Calu3 (cell line): ENCODE results near the gene AP2S1. TPM values are rescaled to one million over a fixed set of nuclear protein-coding genes. Genes with fewer than 3 reads are reported as not detected.

ENCODE experiments used
- BruUV-seq: library from RNA; stranded (reverse); fragments of 400-500 nt; replicated peaks from 2 replicates; lab custom pipeline; 2021; lab: Mats Ljungman, UMichigan
- CTCF ChIA-PET: fragments of 300-600 bp; sonication (Branson Sonifier 250); formaldehyde crosslinking; loops from one replicate; lab custom pipeline; 2022; ENCODE audit warnings: antibody characterized with exemption; lab: Charles Lee
- DNase-seq: peaks from one replicate; pipeline ENCODE4 v3.0.0; 2022
- H3K27ac Mint-ChIP-seq: one replicate; pipeline ENCODE4 v1.8.0; 2022; ENCODE audit warnings: mixed read lengths; ENCODE audit not compliant: unreplicated experiment
- H3K27me3 Mint-ChIP-seq: one replicate; pipeline ENCODE4 v1.8.0; 2022; ENCODE audit warnings: mixed read lengths; ENCODE audit not compliant: unreplicated experiment
- H3K36me3 Mint-ChIP-seq: one replicate; pipeline ENCODE4 v1.8.0; 2022; ENCODE audit warnings: mild to moderate bottlenecking, moderate library complexity, mixed read lengths; ENCODE audit not compliant: insufficient read depth, unreplicated experiment
- H3K4me1 Mint-ChIP-seq: one replicate; pipeline ENCODE4 v1.8.0; 2022; ENCODE audit warnings: mild to moderate bottlenecking, low read depth, mixed read lengths; ENCODE audit not compliant: unreplicated experiment
- H3K4me3 Mint-ChIP-seq: one replicate; pipeline ENCODE4 v1.8.0; 2022; ENCODE audit warnings: mild to moderate bottlenecking, low read depth, moderate library complexity, mixed read lengths; ENCODE audit not compliant: unreplicated experiment
- H3K9me3 Mint-ChIP-seq: one replicate; pipeline ENCODE4 v1.8.0; 2022; ENCODE audit warnings: low read depth, mixed read lengths; ENCODE audit not compliant: unreplicated experiment
- intact Hi-C: fragments of 100-400 bp; cut with micrococcal nuclease; formaldehyde crosslinking; loops from one replicate; pipeline ENCODE4 v1.10.0; 2022; ENCODE audit not compliant: unreplicated experiment
- total RNA-seq: library from RNA; stranded (reverse); gene quantifications from 2 replicates; pipeline ENCODE4 v1.2.3, GENCODE V29; 2022
- TF ChIP-seq, protein P1 (sequence below): fragments of 200-600 bp; IDR thresholded peaks from one replicate; pipeline ENCODE4 v1.8.0; 2022; ENCODE audit warnings: antibody characterized with exemption; ENCODE audit not compliant: unreplicated experiment

AP2S1 gene
- total RNA-seq, 1 experiment from 2014 or later = 184 TPM

DNA sequence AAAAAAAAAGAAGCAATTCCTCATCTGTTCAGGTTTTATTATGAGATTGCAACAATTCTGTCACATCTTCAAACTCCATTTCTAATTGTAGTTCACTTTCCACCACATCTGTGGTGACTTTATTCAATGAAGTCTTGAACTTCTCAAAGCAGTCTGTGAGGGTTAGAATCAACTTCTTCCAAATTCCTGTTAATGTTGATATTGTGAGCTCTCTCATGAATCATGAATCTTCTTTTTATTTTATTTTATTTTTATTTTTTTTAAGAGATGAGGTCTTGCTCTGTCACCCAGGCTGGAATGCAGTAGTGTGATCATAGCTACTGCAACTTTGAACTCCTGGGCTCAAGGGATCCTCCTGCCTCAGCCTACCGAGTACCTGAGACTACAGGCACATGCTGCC is 29.8 kb upstream of the AP2S1 start:
- no peak for DNase-seq
- intact Hi-C loops = no loop called here
- H3K4me1 Mint-ChIP-seq = no peaks in the 10 kb centered on the region
- no peaks in the 10 kb centered on the region for H3K27me3 Mint-ChIP-seq
- no peak overlapping the region for H3K27ac Mint-ChIP-seq
- TF ChIP-seq, protein P1, sequence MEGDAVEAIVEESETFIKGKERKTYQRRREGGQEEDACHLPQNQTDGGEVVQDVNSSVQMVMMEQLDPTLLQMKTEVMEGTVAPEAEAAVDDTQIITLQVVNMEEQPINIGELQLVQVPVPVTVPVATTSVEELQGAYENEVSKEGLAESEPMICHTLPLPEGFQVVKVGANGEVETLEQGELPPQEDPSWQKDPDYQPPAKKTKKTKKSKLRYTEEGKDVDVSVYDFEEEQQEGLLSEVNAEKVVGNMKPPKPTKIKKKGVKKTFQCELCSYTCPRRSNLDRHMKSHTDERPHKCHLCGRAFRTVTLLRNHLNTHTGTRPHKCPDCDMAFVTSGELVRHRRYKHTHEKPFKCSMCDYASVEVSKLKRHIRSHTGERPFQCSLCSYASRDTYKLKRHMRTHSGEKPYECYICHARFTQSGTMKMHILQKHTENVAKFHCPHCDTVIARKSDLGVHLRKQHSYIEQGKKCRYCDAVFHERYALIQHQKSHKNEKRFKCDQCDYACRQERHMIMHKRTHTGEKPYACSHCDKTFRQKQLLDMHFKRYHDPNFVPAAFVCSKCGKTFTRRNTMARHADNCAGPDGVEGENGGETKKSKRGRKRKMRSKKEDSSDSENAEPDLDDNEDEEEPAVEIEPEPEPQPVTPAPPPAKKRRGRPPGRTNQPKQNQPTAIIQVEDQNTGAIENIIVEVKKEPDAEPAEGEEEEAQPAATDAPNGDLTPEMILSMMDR = no peak
- H3K4me3 Mint-ChIP-seq = no peak overlapping the region
- H3K36me3 Mint-ChIP-seq = peaks cover 16% of the 10 kb centered on the region
- H3K9me3 Mint-ChIP-seq = no peaks in the 10 kb centered on the region
- BruUV-seq = no TSS peak
- CTCF ChIA-PET = interaction anchor here (0.6 to 0.9 kb wide), 3 partner anchors 9 to 22 kb away, joined by 3 to 6 read pairs (median 4); no protein-coding TSS in a partner anchor

DNA sequence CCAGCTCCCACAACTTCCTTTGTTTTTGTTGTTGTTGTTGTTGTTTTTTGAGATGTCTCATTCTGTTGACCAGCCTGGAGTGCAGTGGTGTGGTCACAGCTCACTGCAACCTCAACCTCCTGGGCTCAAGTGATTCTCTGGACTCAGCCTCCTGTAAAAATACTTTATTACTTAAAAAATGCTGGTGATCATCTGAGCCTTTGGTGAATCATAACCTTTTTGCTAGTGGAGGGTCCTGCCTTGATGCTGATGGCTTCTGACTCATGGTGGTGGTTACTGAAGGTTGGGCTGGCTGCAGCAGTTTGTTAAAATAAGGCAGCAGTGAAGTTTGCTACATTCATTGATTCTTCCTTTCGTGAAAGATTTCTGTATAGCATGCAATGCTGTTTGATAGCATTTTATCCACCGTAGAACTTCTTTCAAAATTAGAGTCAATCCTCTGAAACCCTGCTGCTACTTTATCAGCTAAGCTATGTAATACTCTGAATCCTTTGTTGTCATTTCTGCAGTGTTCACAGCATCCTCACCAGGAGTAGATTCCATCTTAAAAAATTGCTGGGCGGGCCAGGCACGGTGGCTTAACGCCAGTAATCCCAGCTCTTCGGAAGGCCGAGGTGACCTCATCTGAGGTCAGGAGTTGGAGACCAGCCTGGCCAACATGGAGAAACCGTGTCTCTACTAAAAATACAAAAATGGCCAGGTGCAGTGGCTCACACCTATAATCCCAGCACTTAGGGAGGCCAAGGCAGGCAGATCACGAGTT is 28.1 kb upstream of the AP2S1 start:
- DNase-seq = no peak
- no peaks in the 10 kb centered on the region for H3K4me1 Mint-ChIP-seq
- no peak overlapping the region for H3K4me3 Mint-ChIP-seq
- H3K27me3 Mint-ChIP-seq = no peaks in the 10 kb centered on the region
- no peaks in the 10 kb centered on the region for H3K9me3 Mint-ChIP-seq
- H3K27ac Mint-ChIP-seq = no peak overlapping the region
- H3K36me3 Mint-ChIP-seq = peaks cover 22% of the 10 kb centered on the region
- TF ChIP-seq, protein P1 = no peak
- CTCF ChIA-PET = interaction anchor here (0.7 to 1.1 kb wide), 2 partner anchors 14 to 61 kb away, joined by 3 to 7 read pairs; no protein-coding TSS in a partner anchor
- no TSS peak for BruUV-seq
- intact Hi-C loops = no loop called here

DNA sequence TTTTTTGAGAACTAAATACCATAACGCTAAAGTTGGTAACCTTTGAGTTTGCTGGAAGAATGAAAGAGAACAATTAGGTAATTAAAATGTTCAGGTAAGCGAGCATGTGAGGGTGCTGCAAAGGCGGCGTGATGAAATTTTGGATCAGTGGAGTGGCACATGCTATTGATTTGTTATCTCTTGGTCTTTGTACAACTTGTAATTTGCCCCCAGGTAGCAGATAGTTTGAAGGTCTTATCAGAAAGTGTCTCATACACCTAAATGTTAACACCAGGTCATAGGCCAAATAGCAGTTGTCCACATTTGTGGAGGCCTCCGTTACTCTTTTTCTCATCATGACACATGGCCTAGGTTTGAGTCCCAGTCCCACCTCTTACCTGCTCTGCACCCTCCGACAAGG is 25.0 kb upstream of the AP2S1 start:
- Mint-ChIP-seq H3K4me1 (no peaks in the 10 kb centered on the region), H3K9me3 (no peaks in the 10 kb centered on the region), H3K27ac (peak overlapping the region; percentile 3), H3K4me3 (no peak overlapping the region), H3K36me3 (peaks cover 15% of the 10 kb centered on the region), H3K27me3 (no peaks in the 10 kb centered on the region)
- TF ChIP-seq, protein P1 = no peak
- CTCF ChIA-PET = interaction anchor here (0.6 kb wide), 1 partner anchor 131 kb away, joined by 3 read pairs; no protein-coding TSS in a partner anchor
- intact Hi-C loops = no loop called here
- no peak for DNase-seq
- BruUV-seq = no TSS peak

DNA sequence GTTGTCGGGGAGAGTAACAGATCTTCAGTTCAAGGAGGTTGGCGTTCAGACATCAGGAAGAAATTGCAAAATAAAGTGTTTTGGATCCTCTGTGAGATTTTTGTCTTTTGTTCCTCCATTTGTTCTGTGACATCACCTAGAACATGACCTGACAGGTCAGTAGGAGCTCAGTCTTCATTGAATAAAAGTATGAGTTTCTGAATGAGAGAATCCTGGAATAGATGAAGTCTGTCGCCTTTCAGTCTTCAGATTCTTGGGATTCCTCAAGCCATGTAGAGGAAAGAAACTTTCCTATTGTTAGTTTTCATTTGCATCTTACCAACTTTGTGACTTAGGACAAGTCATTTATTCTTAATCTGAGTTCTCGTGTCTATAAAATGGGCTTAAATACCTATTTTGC is 24.6 kb upstream of the AP2S1 start:
- H3K4me1 Mint-ChIP-seq = no peaks in the 10 kb centered on the region
- no peak overlapping the region for H3K4me3 Mint-ChIP-seq
- DNase-seq = no peak
- H3K27ac Mint-ChIP-seq = peak overlapping the region; percentile 3
- H3K9me3 Mint-ChIP-seq = no peaks in the 10 kb centered on the region
- BruUV-seq = no TSS peak
- intact Hi-C loops = no loop called here
- peaks cover 15% of the 10 kb centered on the region for H3K36me3 Mint-ChIP-seq
- TF ChIP-seq, protein P1 = no peak
- no peaks in the 10 kb centered on the region for H3K27me3 Mint-ChIP-seq
- CTCF ChIA-PET = interaction anchor here (0.6 kb wide), 2 partner anchors 128 to 131 kb away, joined by 3 read pairs; no protein-coding TSS in a partner anchor
